NCI-H82 treated with DMSO at 0.1 percent for 48 hours (cell line): ENCODE measurements around the gene EIF4E1B.
A peak's percentile ranks its signal among the peaks of the same experiment; 100 is the strongest.

Source experiments
- DNase-seq: peaks from one replicate; lab custom pipeline; 2025; ENCODE audit not compliant: unreplicated experiment; lab: John Stamatoyannopoulos, UW

The EIF4E1B gene

DNA sequence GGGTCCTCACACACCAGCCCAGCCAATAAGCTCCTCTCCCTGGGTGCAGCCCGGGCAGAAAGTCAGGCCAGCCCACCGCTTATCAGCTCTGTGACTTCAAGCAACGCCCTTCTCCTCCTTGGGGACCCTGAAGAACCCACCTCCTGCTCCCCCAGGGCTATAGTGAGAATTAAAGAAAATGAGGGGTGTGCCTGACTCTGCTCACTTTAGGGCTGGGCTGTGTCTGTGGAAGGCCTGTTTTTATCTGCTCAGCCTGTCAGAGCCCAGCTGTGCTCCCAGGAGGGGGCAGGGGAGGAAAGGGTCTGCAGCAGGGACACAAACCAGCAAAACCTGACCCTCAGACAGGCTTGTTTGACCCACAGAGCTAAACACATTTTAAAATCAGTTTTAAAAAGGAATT lies 24.4 kb upstream of the EIF4E1B start:
- DNase-seq: no peak

DNA sequence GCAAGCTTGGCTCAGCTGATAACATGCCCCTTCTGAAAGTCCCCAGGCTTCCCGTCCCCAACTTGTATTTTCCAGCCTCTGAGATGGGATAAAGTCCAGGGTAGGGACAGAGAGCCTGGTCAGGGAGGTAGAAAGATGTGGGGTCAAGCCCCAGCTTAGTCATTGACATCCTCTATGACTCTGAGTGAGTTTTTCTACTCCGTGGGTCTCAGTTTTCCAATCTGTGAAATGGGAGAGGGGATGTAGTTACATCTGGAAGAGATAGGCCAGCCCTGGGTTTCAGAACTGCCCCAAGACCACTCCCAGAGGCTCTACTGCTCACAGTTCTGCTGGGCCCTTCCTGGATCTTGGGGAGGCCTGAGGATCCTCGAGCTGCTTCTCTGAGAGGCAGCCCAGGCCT lies 23.6 kb upstream of the EIF4E1B start:
- no peak for DNase-seq

DNA sequence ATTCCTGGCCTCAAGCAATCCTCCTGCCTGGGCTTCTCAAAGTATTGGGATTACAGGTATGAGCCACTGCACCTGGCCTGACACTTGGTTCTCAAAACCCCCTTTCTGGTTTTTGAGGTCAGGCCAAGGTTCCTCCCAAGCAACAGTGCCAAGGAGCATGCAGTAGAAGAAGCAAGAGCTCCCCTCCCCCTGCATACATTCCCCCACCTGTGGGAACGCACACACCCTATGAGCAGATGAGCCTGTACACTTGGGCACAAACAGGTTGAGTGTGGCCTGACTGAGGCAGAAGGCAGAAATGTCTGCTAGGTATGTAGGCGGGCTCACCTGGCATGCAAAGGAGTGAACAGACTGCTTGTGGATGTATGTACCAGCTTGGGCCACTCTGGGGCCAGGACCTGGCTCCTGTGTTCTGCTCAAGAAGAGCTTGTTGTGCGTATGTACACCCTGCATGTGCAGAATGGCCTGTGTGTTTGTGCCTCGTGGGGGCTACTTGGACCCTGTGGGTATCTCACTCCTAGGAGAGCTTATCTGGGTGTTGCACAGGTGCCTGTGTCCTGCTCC lies 22.3 kb upstream of the EIF4E1B start:
- DNase-seq: no peak

DNA sequence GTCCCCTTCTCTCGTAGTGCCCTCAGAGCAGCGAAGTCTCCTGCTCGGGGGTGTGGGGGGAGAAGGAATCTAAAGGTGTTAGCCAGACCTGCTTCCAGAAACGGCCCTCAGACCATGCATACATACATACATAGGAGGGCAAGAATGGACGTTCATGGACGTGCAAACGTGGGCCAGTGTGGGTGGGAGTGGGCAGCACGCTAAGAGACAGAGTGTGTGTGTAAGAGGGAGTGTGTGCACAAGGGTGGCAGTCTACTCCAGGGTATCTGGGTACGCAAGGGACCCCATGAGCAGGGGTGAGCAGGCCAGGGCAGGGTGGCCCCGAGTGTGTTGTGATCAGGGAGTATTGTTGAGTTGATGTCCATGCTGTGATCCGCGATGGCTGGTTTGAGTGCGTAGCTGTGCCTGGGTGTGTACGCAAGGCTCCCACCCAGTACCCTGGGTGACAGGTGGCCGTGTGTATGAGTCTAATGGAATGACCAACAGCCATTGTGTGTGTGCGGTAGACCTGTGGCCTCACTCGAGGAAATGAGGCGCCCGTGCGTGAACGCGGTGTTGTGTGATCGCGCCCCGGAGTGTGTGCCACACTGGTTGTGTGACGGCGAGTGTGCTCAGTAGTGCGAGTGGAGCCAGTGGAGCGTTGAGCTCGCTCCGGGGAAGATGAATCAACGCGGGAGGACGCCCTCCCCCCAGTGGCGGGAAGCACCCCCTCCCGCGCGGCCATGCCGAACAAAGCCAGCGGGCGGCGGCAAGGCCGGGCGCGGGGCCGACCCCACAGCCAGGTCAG lies 21.3 kb upstream of the EIF4E1B start:
- DNase-seq: no peak

DNA sequence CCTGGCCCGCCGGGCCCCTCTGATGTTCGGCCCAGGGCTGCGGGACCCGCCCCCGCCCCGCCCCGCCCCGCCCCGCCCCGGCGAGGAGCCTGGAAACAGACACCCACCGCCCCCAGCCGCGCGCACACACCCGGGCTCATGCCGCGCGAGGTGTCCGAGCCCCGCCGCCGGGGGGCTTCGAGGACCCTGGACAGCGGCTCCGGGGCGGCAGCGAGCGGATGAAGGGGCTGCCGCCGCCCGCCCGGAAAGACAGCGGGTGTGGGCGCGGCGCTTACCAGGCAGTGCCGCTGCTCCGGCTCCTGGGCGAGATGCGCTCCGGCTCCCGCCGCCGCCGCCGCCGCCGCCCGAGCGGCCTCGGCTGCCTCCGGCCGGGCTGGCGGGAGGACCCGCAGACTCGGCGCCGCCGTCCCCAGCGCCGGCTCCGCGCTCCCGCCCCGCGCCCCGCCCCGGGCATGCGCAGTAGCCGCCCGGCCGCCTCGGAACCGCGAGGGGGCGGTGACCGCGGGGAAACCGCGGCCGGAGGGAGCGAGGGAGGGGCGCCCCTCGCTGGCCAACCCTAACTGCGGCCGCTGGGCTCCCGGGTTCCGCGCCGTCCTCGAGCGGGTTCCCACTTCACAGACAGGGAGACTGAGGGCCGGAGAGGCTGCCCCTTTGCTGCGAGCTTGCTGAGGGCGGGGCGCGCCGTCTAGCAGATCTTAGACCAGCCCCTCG lies 20.6 kb upstream of the EIF4E1B start, which contains the start of gene GPRIN1:
Gene GPRIN1 (minus strand): TSS at position 433 of the 711 bp plus-strand sequence. CDS start 10,322 bp downstream, outside the sequence.
- DNase-seq: no peak

DNA sequence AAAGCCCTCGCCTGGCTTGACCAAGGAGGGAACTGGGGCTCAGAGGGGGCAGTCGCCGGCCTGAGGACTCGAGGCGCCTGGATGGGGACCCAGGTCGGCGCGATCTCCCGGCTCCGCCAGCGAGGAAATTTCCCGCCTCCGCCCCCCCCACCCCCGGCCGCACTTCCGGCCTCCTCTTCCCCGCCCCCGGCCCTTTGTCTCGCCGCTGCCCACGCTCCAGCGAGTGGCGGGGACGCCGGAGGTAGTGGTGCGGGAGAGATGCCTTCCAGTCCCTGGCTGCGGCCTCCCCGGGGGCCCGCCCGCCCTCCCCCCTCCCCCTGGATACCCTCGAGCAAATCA lies 20.1 kb upstream of the EIF4E1B start:
- no peak for DNase-seq

DNA sequence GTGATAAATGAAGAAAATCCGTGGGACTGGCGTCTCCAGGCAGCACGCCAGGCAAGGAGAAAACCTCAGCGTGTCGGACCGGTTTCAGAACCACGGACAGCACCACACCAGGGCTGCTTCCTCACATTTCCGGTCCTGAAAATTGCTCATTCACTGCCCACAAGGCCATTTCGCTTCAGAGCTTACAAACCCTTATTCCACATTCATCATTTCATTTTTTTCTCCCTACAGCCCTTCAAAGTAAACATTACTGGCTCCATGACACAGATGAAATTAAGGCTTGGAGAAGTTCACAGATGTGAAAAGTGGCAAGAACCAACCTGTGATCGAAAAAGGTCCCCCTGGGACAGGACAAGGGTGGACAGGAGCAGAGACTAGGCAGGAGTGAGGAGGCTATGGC lies 19.0 kb upstream of the EIF4E1B start:
- no peak for DNase-seq

DNA sequence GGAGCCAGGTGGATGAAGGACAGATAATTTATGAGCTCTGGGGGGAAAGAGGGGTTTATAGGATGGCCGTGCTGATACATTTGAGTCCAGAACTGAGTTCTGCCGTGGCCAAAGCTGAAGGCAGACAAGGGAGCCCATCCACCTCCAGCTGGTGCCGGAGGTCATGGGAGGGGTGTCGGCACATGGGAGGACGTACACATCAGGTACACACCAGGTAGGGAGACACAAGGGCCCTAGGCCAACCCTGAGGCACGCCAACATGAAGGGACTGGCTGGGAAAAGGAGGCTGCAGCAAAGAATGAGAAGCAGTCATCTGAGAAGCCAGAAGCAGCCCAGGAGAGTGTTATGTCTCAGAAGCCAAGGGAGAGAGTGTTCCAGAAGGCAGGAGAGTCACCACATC lies 18.5 kb upstream of the EIF4E1B start:
- no peak for DNase-seq

DNA sequence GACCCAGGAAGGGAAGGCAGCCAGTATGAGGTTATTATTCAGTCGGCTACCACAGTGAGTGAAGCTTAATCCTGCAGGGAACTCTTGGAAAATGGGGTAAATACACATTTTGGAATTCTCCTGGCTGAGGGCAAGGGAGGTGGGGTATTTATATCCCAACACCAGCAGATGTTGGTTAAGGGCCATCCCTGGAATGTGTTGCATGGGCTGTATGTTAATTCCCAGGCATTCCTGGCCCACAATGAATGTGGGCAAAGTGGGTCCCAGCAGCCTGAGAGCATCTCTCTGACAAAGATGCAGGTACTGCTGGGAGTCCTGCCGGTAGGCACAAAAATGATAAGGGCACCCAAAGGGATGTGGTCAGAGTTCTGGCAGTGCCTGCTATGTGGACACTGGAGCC lies 17.6 kb upstream of the EIF4E1B start:
- no peak for DNase-seq

DNA sequence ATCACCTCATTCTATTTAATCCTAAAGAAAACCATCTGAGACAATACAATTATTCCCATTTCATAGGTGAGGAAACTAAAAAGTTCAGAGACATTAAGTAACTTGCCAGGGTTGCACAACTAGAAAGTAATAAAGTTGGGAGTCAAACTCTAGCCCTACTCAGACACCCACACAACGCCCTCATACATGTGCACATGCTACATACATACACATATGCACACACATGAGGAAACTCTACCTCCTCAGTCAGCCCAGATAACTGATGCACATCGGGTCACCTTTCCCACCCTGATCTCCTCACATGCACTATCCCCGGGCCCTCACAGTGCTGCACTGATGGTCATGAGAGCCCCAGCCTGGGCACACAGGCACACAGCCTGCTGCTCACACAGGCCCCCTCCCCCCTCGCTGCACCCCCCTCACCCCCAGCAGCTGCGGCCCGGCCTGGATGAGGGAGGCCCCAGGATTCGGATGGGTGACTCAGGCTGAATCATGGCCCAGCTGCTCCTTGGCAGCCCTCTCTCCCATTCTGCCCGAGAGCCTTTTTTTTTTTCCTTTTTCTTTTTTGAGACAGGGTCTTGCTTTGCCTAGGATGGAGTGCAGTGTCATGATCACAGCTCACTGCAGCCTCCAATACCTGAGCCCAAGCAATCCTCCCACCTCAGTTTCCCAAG lies 15.5 kb upstream of the EIF4E1B start:
- DNase-seq: no peak

DNA sequence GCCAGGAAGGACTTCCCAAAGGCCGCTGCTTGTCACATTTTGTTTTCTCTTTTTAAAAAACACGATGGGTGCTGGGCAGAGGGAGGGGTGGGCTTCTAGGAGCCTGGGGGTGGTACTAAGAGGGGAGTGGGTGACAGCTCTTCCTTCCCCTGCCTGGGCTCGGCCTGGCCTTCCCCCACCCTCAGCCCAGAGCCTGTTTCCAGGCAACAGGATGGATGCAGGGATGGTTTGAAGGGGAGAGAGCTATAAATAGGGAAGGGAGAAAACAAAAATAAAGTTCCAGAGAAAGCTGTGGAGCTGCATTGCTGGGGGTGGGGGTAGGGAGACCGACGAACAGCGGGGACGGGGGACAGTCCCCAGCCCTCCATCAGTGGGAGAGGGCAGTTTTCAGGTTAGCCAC lies 14.0 kb upstream of the EIF4E1B start:
- DNase-seq: no peak

DNA sequence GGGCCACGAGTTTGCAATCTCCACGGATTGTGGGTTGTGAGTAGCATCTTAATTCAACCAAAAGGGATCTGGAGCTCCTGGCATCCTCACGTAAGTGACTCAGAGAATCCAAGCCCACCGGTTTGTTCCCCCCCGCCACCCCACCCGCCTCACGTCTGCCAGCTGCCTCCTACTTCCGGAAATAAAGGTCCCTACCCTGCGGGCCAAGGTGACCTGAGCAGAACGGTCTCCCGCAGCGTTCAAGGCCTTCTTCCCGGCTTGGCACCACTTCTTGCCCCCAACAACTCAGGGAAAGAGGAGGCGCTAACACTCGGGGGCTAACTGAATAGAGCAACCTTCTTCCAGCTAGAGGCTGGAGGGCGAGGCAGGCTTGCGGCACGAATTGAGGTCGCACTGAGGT lies 11.7 kb upstream of the EIF4E1B start:
- no peak for DNase-seq

DNA sequence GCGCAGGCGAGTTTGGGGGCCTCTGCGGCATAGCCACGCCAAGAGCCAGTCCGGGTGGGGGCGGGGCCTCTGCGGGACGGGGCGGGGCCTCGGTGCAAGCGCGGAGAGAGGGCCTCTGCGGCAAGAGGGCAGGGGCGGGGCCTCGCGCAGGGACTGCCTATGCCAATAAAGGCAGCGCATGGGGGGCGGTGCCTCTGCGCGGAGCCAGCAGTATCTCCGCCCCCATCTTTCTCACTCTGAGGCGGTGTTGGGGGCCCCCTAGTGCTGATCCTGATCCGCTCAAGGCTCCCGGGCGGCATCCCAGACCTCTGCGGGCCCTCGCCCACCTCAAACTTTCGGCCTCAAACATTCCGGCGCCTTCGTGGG lies 11.3 kb upstream of the EIF4E1B start:
- DNase-seq: peak; percentile 23

DNA sequence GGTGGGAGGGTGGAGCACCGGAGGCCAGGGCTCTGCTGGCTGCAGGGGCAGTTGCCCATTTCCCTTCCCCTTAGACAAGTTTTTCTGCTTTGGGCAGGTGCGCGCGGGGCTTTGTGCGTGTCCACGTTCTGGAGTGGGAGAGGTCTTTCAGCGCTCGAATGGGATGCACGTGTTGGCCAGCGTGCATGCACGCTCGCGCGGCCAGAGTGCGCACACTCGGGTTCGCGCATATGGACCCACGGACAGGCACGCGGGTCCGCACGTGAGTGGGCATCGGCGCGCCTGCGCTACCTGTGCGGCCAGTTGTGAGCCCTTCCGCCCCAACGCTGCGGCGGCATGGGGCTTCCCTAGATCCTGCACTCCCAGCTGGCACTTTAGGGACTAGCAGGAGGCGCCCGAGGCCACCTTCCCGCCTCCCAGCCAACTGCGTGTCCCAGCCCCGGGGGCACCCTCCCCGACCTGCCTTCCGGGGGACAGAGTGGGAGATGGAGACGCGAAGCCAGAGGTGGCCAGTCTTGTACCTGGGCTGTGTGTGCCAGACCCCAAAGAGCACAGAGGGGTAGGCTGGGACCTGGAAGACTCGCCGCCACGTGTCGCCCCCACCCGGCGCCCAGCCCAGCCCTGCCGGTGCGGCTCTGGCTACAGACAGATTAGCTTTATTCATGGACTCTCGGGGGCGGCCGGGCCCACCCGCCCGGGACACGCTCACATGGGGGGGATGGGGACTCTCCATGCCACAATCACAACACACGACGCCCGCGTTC lies 10.7 kb upstream of the EIF4E1B start:
- DNase-seq: no peak

DNA sequence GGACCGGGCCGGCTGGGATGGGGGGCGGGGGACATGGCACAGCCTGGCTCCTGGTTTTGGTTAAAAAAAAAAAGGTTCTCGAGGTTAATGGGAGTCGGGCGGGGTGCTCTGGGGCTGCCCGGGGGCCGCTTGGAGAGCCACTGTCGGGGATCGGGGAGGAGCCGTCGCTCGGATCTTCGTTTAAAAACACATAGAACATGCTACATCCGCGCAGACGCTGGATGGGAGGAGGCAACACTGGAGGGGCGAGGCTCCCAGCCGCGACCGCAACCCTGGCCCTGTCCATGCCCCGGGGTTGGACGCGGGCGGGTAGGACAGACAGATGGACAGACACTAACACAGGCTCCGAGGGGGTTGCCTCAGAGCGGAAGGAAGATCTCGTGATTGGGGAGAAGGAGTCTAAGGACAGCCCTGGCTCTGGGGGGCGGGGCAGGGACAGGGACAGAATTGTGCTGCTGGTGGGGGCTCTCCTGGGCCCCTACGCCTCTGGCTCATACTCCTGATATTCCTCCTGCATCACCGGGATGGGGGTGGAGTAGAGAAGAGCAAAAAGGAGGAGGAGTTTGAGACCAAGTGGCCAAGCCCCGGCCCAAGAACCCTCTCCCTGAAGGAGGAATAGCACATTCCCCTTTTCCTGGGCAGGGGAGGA lies 10.0 kb upstream of the EIF4E1B start:
- DNase-seq: no peak

DNA sequence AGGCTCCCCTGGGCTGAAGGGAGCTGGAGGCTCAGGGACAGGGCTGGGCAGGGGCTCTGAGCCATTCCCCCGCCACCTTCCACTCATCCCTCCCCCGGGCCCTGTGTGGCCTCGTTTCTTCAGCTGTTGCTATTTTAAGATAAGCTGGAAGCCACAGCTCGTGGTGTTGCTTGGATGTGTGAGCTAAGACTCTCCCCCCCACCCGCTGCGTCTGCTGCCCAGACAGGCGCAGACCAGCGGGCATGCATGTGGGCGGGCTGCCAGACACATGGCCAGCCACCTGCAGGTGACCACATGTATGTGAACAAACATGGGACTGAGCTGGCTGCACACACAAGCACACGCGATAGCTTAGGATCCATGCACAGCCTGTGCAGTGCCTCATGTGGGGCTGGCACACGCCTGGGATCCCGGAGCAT lies 8.8 kb upstream of the EIF4E1B start:
- DNase-seq: no peak

DNA sequence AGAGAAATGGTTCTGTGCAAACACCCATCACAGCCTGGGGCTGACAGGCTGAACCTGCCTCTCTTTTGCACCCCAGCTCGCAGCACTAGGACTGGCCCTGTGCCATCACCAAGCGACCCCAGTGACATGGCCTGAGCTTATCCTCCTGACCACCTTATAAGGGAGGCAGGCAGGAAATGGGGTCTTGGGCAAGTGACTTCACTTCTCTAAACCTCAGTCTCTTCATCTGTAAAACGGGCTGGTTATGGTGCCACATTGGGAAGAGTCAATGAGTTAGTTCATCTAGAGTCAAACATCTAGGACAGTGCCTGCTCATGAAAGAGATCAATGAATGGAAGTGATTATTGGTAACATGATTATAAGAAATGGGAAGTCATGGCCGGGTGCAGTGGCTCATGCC lies 6.3 kb upstream of the EIF4E1B start:
- no peak for DNase-seq

DNA sequence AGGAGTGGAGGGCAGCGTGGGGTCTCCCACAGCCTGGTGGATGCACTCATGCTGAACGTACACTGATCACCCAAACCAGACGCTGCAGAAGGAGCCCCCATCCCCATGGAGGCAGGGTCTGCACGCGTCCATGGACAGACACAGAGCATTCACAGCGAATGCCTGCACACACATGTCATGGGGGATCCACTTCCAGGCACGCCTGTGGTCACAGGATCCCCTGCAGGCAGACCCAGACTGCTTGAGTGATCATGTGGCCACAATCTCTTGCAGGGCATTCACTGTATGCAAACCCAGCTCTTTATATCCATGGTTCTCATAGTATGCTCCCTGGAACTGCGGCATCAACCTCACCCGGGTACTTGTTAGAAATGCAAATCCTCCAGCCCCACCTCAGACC lies 5.5 kb upstream of the EIF4E1B start:
- no peak for DNase-seq

DNA sequence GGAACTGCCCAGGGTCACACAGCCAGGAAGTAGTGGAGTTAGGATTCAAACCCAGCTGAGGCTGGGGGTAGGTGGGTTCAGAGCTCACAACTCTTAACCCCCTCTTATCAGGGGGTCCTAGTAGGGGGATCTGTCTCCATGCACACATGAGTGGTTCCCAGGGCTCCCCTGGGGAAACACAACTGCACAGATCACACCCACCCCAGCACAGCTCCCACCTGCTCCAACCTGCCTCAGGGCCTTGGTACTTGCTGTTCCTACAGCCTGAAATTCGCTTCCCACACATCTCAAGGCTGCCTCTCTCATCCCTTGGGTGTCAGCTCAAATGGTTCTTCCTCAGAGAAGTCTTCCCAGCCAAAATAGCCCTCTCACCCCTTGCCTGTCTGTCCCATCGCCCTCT lies 5.0 kb upstream of the EIF4E1B start:
- DNase-seq: no peak

DNA sequence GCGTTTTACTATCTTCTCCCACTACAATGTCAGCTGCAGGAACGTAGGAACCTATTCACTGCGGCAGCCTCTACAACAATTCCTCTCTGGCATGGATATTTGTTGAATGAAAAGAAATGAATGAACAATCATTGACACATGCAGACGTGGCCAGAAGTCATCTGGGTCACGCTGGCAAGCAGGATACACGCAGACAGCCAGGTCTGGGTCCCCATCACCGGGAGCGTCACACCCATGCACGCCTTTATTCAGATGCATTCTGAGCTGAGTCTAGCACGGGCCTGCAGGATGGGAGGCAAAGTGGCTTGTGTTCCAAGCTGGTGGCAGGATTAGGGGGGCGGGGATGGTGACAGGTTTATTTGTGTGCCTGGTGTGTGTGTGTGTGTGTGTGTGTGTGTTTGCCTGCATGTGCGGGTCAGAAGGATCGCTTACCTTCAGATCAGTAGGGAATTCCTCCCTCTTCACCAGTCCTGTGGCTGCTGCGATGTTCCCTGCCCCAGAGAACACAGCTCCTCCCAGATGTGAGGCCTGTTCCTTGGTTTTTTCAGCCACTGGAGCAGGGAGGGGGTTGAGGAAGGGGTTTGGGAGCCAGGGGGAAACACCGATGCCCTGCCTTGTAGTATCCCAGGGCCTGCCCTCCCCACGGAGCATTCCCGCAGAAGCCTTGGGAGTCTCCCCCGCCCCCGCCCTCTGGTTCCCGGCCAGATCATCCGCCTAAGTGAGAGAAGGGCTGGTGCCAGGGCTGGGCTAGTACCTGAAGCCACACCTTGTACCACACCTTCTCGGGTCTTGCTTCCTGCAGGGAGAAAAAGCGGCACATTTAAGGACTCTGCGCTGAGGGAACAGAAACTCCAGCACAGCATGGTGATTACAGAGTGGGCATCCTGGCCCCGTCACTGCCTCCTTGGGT lies 4.3 kb upstream of the EIF4E1B start:
- DNase-seq: no peak
